Measurements from ENCODE around the gene PTBP2.

DNA sequence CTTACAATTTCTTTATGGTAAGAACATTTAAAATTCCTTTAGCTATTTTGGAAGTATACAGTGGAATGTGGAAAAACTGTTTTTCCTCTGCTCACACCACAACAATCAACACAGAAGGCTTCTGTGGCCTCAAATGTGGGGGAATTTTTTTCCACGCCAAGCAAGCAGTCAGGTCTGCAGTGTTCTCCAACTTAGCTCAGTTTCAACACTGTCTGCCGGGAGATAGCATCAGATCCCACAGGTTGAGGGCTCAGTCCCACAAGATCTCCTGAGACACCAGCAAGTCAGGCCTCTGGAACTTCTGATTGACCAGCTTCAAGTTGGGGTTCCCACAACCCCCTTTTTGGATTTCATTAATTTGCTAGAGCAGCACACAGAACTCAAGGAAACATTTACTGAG, 50.3 kb downstream of the PTBP2 start:
- no peak for TF ChIP-seq FOXK2 (IDR thresholded peaks at IDR 0.05)
- TF ChIP-seq LEF1 (IDR thresholded peaks at IDR 0.05; ENCODE audit: borderline replicate concordance) = no peak
- TF ChIP-seq FOXM1 (IDR thresholded peaks at IDR 0.05; ENCODE audit: borderline replicate concordance) = no peak
- TF ChIP-seq FOXA1 (IDR thresholded peaks at IDR 0.05) = no peak
- no peak for TF ChIP-seq ARNT (IDR thresholded peaks at IDR 0.05)
- TF ChIP-seq BHLHE40 (IDR thresholded peaks at IDR 0.05; ENCODE audit: borderline replicate concordance) = no peak
- no peak for TF ChIP-seq TARDBP (IDR thresholded peaks at IDR 0.05)
- TF ChIP-seq, protein P1, sequence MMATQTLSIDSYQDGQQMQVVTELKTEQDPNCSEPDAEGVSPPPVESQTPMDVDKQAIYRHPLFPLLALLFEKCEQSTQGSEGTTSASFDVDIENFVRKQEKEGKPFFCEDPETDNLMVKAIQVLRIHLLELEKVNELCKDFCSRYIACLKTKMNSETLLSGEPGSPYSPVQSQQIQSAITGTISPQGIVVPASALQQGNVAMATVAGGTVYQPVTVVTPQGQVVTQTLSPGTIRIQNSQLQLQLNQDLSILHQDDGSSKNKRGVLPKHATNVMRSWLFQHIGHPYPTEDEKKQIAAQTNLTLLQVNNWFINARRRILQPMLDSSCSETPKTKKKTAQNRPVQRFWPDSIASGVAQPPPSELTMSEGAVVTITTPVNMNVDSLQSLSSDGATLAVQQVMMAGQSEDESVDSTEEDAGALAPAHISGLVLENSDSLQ (IDR thresholded peaks at IDR 0.05) = no peak
- TF ChIP-seq ZNF384 (IDR thresholded peaks at IDR 0.05) = no peak
- no peak for TF ChIP-seq ELF4 (IDR thresholded peaks at IDR 0.05)
- TF ChIP-seq L3MBTL2 (conservative IDR thresholded peaks at IDR 0.05) = no peak
- TF ChIP-seq SP1 (IDR thresholded peaks at IDR 0.05) = no peak
- TF ChIP-seq SUZ12 (IDR thresholded peaks at IDR 0.05) = no peak

All from HEK293T (cell line).